ENCODE results near the gene IL17REL. TPM values are rescaled to one million over a fixed set of nuclear protein-coding genes. Genes with fewer than 3 reads are reported as not detected.

IL17REL gene
- total RNA-seq, 1 donor from 2014 or later = not detected

DNA sequence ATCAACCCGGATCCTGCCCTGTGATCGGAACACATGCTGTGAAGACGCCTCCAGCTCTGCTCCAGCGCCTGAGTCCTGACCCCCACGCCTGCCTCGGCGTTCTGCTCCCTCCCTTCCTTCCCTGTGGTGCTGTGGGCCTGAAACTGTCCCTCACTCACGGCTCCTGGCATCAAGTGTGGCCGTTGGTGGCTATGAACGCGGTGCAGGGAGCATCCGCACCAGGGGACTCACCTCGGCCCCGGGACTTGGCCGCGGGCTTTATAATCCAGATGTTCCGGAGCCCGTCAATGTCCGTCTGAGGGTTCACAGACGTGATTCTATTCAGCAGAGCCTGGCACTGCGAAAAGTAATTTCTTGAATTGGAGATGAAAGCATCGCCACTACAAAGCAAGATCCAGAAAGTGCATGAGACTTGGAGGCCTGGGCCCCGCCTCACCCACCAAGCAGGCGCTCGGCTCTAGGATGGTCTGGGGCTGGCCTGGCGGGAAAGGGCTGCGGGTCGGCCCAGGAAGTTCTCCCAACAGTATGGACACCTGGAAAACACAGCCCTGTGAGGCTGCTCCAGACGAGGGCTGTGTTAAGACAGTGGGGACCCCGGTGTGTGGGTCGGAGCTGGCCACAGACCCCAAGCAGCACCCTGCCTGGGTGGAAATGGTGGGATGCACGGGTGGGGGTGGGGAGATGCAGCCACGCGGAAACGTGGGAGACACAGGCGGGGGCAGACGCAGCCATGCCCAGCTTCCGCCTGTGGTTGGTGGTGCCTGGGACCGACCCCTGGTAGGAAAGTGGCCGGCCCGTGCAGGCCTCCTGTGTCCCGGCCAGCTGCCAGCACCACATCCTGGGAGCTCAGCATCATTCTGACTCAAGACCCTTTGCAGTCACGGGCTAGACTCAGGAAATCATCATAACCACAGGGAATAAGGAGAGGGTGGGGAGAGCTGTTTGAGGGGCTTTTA lies 21.8 kb upstream of the IL17REL start:
- no peak overlapping the region for H3K27ac ChIP-seq (ENCODE audit: low read depth, low read length)
- H3K9me3 ChIP-seq (ENCODE audit: insufficient read depth, low read depth, low read length) = peaks cover under 1% of the 10 kb centered on the region
- Mint-ChIP-seq H3K4me3 (ENCODE audit: unreplicated experiment) (no peak overlapping the region), H3K27me3 (ENCODE audit: low read depth, unreplicated experiment) (peaks cover 22% of the 10 kb centered on the region), H3K9me3 (ENCODE audit: unreplicated experiment) (peaks cover 2% of the 10 kb centered on the region), H3K36me3 (ENCODE audit: low read depth, unreplicated experiment) (no peaks in the 10 kb centered on the region), H3K4me1 (ENCODE audit: low read depth, unreplicated experiment) (no peaks in the 10 kb centered on the region), H3K27ac (ENCODE audit: unreplicated experiment) (no peak overlapping the region)
- H4K20me1 ChIP-seq (ENCODE audit: insufficient read depth, low read length) = no peaks in the 10 kb centered on the region
- no peak for FAIRE-seq
- H3K27me3 ChIP-seq (ENCODE audit: insufficient read depth, low read length) = no peaks in the 10 kb centered on the region
- no peak overlapping the region for H3K4me2 ChIP-seq (ENCODE audit: low read length)
- H3K4me1 ChIP-seq (ENCODE audit: insufficient read depth, low read length) = no peaks in the 10 kb centered on the region
- DNase-seq (ENCODE audit: low read depth) = no peak
- no peak for TF ChIP-seq EZH2 (IDR thresholded peaks at IDR 0.05; ENCODE audit: insufficient read depth, low read length)
- TF ChIP-seq CTCF (IDR thresholded peaks at IDR 0.05; ENCODE audit: insufficient read depth, low read depth, low read length) = no peak
- H3K36me3 ChIP-seq (ENCODE audit: insufficient read depth, low read length) = no peaks in the 10 kb centered on the region
- no peak overlapping the region for H3K9ac ChIP-seq (ENCODE audit: low read length)
- no peak overlapping the region for H2AFZ ChIP-seq (ENCODE audit: low read depth, low read length)
- H3K4me3 ChIP-seq (ENCODE audit: insufficient read depth, low read depth, low read length) = no peak overlapping the region
- H3K79me2 ChIP-seq (ENCODE audit: insufficient read depth, low read length) = no peaks in the 10 kb centered on the region

GRCh38 chr22:50032941-50033601 lies 20.5 kb upstream of the IL17REL start:
- Histone ChIP-seq H3K4me3 (ENCODE audit: insufficient read depth, low read depth, low read length) (no peak overlapping the region), H2AFZ (ENCODE audit: low read depth, low read length) (no peak overlapping the region), H3K9me3 (ENCODE audit: insufficient read depth, low read depth, low read length) (no peaks in the 10 kb centered on the region), H3K79me2 (ENCODE audit: insufficient read depth, low read length) (no peaks in the 10 kb centered on the region), H3K36me3 (ENCODE audit: insufficient read depth, low read length) (no peaks in the 10 kb centered on the region), H3K27ac (ENCODE audit: low read depth, low read length) (no peak overlapping the region), H3K4me1 (ENCODE audit: insufficient read depth, low read length) (no peaks in the 10 kb centered on the region), H3K4me2 (ENCODE audit: low read length) (no peak overlapping the region), H3K27me3 (ENCODE audit: insufficient read depth, low read length) (no peaks in the 10 kb centered on the region), H3K9ac (ENCODE audit: low read length) (no peak overlapping the region), H4K20me1 (ENCODE audit: insufficient read depth, low read length) (no peaks in the 10 kb centered on the region)
- DNase-seq (ENCODE audit: low read depth) (no peak), FAIRE-seq (no peak)
- peaks cover 25% of the 10 kb centered on the region for H3K27me3 Mint-ChIP-seq (ENCODE audit: low read depth, unreplicated experiment)
- H3K27ac Mint-ChIP-seq (ENCODE audit: unreplicated experiment) = no peak overlapping the region
- H3K4me3 Mint-ChIP-seq (ENCODE audit: unreplicated experiment) = no peak overlapping the region
- no peaks in the 10 kb centered on the region for H3K4me1 Mint-ChIP-seq (ENCODE audit: low read depth, unreplicated experiment)
- H3K9me3 Mint-ChIP-seq (ENCODE audit: unreplicated experiment) = no peaks in the 10 kb centered on the region
- TF ChIP-seq CTCF (IDR thresholded peaks at IDR 0.05; ENCODE audit: insufficient read depth, low read depth, low read length) (no peak), EZH2 (IDR thresholded peaks at IDR 0.05; ENCODE audit: insufficient read depth, low read length) (no peak)
- no peaks in the 10 kb centered on the region for H3K36me3 Mint-ChIP-seq (ENCODE audit: low read depth, unreplicated experiment)
